GM10266 (cell line): ENCODE results near the gene SMARCA1.

ENCODE experiments used
- DNase-seq: peaks from one replicate; pipeline ENCODE4 v3.0.0; 2012; ENCODE audit errors: extremely low spot score
- TF ChIP-seq, protein P1 (sequence below): IDR thresholded peaks from 2 replicates; pipeline ENCODE4 v1.5.1; 2012; ENCODE audit warnings: mild to moderate bottlenecking, low read depth; ENCODE audit not compliant: control insufficient read depth, insufficient read depth; ENCODE audit errors: missing control alignments

The SMARCA1 gene

DNA sequence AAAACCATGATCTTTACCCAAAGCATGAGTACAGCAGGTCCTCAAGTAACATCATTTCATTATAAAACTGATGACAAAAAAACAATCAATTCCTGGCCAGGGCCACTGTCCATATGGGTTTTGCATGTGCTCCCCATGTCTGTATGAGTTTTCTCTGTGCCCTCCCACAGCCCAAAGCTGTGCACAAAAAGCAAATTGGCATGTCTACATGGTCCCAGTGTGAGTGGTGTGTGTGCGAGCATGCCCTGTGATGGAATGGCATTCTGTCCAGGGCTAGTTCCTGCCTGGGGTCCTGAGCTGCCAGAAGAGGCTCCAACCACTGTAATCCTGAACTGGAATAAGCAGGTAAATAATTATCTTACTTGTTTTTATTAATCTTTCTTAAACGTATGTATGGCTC is 28.4 kb downstream of the SMARCA1 start:
- TF ChIP-seq, protein P1, sequence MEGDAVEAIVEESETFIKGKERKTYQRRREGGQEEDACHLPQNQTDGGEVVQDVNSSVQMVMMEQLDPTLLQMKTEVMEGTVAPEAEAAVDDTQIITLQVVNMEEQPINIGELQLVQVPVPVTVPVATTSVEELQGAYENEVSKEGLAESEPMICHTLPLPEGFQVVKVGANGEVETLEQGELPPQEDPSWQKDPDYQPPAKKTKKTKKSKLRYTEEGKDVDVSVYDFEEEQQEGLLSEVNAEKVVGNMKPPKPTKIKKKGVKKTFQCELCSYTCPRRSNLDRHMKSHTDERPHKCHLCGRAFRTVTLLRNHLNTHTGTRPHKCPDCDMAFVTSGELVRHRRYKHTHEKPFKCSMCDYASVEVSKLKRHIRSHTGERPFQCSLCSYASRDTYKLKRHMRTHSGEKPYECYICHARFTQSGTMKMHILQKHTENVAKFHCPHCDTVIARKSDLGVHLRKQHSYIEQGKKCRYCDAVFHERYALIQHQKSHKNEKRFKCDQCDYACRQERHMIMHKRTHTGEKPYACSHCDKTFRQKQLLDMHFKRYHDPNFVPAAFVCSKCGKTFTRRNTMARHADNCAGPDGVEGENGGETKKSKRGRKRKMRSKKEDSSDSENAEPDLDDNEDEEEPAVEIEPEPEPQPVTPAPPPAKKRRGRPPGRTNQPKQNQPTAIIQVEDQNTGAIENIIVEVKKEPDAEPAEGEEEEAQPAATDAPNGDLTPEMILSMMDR = no peak
- DNase-seq = no peak

DNA sequence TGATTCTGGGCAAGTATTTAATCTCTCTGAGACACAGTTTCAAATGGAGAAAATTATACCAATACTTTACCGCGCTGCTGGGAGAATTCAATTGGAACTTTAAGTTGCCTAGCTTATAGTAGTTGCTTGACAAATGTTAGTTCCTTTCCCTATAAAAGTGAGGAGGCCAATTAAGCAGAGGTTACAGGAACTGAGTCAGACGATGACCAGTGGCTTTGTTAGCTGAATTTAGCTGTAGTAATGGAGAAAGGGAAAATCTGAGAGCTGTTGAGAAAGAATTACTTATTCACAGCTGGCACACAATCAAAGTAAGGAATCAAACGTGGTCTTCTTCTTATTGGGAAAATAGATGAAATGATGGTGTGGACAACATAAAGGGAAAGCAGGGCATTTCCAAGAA is 29.6 kb downstream of the SMARCA1 start:
- TF ChIP-seq, protein P1 = no peak

DNA sequence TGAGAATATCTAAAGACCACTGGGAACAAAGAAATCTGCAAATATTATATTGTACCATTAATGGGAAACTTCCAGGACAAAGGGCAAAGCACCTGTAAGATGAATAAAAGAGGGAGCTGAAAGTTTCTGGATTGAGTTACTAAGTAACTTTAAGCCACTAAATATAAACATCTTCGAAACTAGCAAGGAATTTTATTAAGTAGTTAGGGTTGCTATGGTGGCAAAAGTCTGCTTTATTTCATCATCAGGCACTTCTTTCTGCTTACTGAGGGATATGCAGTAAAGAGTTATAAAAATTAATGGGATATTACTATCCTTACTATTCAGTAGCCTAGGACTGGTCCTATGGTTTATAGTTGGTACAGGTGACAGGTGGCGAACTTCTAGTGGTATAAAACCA is 33.0 kb downstream of the SMARCA1 start:
- DNase-seq = no peak
- TF ChIP-seq, protein P1 = no peak

More for the DNA sequence above, 29.6 kb downstream of the SMARCA1 start:
- DNase-seq = no peak

DNA sequence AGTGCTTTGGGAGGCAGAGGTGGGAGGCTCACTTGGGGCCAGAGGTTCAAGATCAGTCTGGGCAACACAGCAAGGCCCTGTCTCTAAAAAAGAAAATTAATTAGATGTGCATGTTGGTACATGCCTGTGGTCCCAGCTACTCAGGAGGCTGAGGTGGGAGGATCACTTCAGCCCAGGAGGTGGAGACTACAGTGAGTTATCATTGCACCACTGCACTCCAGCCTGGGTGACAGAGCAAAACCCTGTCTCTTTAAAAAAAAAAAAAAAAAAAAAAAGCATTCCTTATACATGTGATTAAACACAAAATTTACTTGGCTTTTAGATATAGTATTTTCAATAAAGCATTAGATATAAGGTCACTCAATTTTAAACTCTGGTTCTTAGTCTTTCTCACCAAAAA is 34.9 kb downstream of the SMARCA1 start:
- DNase-seq = no peak
- TF ChIP-seq, protein P1 = no peak

DNA sequence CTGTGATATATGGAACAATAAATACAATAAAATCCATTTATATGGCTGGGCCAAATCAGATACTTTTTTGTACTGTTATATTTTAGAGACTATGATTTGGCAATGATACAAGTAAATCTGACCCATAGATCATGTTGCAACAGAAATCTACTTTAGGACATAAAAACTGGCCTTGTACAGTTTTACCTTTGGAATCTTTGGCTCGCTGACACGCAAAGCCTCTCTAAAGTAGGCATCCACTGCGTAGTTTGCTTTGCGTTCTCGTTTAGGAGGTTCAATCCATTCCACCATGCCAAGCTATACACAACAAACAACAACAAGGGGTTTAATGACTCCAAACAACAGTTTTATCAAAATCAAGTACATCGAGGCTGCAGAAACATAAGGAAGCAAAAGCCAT is 42.4 kb downstream of the SMARCA1 start:
- no peak for DNase-seq
- TF ChIP-seq, protein P1 = no peak

DNA sequence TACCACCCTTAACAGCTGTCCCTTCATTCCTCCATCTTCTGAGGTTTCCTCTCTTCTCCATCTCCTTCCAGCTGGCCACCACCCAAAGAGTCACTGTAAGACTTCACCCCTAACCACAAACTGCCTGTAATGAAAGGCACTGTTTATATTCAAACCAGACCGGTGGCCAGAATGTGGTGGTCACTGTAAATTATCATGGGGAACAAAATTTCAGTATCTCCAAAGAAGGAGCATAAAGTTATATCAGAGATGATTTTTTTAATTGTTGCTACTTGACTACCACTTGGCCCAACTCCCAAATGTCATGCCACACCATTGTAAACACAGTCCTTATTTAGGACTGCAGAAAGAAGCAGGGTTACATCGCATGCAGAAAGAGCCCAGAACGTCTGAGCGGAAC is 44.8 kb downstream of the SMARCA1 start:
- TF ChIP-seq, protein P1 = no peak
- no peak for DNase-seq

DNA sequence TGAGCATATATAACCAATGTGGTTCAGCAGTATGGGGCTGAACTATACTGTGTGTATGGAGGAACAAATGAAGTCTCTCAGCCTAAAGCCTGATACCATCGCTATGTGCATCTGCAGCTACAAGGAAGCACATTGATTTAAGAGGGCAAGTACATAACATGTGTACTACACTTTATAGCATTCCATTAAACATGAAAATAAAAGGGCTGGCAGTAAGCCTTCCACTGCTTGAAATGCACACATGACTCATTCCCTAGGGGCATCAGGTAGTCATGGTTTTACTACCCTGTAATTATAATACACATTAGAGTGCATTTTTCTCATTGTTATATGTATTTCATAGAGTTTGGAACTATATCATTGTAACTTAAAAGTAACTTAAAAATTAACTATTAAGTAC is 51.2 kb downstream of the SMARCA1 start:
- TF ChIP-seq, protein P1 = no peak
- DNase-seq = no peak
